Glutamatergic neuron (in vitro differentiated cells): Measurements from ENCODE around the gene ASAH2B. TPM values are rescaled to one million over a fixed set of nuclear protein-coding genes. Genes with fewer than 3 reads are reported as not detected.

Experiments used
- DNase-seq: peaks from one replicate; pipeline ENCODE4 v3.0.0; 2022
- H3K27ac Mint-ChIP-seq: one replicate; pipeline ENCODE4 v1.8.0; 2020; ENCODE audit warnings: mild to moderate bottlenecking, mixed read lengths, inconsistent platforms; ENCODE audit not compliant: unreplicated experiment
- H3K27me3 Mint-ChIP-seq: one replicate; pipeline ENCODE4 v1.8.0; 2020; ENCODE audit warnings: mild to moderate bottlenecking, moderate library complexity, mixed read lengths, inconsistent platforms; ENCODE audit not compliant: unreplicated experiment
- H3K36me3 Mint-ChIP-seq: one replicate; pipeline ENCODE4 v1.8.0; 2020; ENCODE audit warnings: mild to moderate bottlenecking, mixed read lengths, inconsistent platforms; ENCODE audit not compliant: unreplicated experiment
- H3K4me1 Mint-ChIP-seq: one replicate; pipeline ENCODE4 v1.8.0; 2020; ENCODE audit warnings: mild to moderate bottlenecking, low read depth, mixed read lengths, inconsistent platforms; ENCODE audit not compliant: unreplicated experiment
- H3K4me3 Mint-ChIP-seq: one replicate; pipeline ENCODE4 v1.8.0; 2020; ENCODE audit warnings: mild to moderate bottlenecking, mixed read lengths, inconsistent platforms; ENCODE audit not compliant: unreplicated experiment
- H3K9me3 Mint-ChIP-seq: one replicate; pipeline ENCODE4 v1.8.0; 2020; ENCODE audit warnings: mild to moderate bottlenecking, moderate library complexity, mixed read lengths, inconsistent platforms; ENCODE audit not compliant: unreplicated experiment
- CTCF ChIP-seq: fragments of 200-600 bp; sonication (generic); IDR thresholded peaks from one replicate; pipeline ENCODE4 v1.5.0; 2021; ENCODE audit not compliant: partially characterized antibody, unreplicated experiment
- total RNA-seq: library from RNA; stranded (reverse); fragmentation: NEBNext Ultra II Directional; extraction: Animal tissue kit (Norgen Biotek cat#: 25700); gene quantifications from one replicate; pipeline ENCODE4 v1.2.1, GENCODE V29; 2021; ENCODE audit not compliant: unreplicated experiment

Gene ASAH2B
- total RNA-seq, 1 donor from 2014 or later = 15.5 TPM

GRCh38 chr10:50805981-50806622 lies 66.4 kb downstream of the ASAH2B start:
- TF ChIP-seq CTCF = no peak
- no peaks in the 10 kb centered on the region for H3K4me1 Mint-ChIP-seq
- no peaks in the 10 kb centered on the region for H3K27me3 Mint-ChIP-seq
- no peaks in the 10 kb centered on the region for H3K36me3 Mint-ChIP-seq
- H3K9me3 Mint-ChIP-seq = no peaks in the 10 kb centered on the region
- H3K27ac Mint-ChIP-seq = no peak overlapping the region
- no peak for DNase-seq
- no peak overlapping the region for H3K4me3 Mint-ChIP-seq

- H3K9me3 Mint-ChIP-seq = no peaks in the 10 kb centered on the region
- H3K27ac Mint-ChIP-seq = no peak overlapping the region
- H3K36me3 Mint-ChIP-seq = no peaks in the 10 kb centered on the region
- no peaks in the 10 kb centered on the region for H3K4me1 Mint-ChIP-seq
- H3K27me3 Mint-ChIP-seq = peaks cover 1% of the 10 kb centered on the region
- no peak for DNase-seq
- no peak overlapping the region for H3K4me3 Mint-ChIP-seq
- no peak for TF ChIP-seq CTCF
Measured at GRCh38 chr10:50807851-50808776, 68.4 kb downstream of the ASAH2B start.

Other genes starting within 250 kb of the ASAH2B start
- 24.1 TPM for gene SGMS1, start 116.0 kb upstream of the ASAH2B start, total RNA-seq
- not detected for gene A1CF, start 145.7 kb downstream of the ASAH2B start, total RNA-seq